GM12874 (cell line): Measurements from ENCODE around the gene PPIB.

ENCODE experiments used
- TF ChIP-seq, protein P1 (sequence below): IDR thresholded peaks from 2 replicates; pipeline ENCODE4 v1.5.1; 2011; ENCODE audit warnings: low read depth, mild to moderate bottlenecking, control low read depth, low read length, moderate library complexity; ENCODE audit not compliant: insufficient read depth

The PPIB gene

DNA sequence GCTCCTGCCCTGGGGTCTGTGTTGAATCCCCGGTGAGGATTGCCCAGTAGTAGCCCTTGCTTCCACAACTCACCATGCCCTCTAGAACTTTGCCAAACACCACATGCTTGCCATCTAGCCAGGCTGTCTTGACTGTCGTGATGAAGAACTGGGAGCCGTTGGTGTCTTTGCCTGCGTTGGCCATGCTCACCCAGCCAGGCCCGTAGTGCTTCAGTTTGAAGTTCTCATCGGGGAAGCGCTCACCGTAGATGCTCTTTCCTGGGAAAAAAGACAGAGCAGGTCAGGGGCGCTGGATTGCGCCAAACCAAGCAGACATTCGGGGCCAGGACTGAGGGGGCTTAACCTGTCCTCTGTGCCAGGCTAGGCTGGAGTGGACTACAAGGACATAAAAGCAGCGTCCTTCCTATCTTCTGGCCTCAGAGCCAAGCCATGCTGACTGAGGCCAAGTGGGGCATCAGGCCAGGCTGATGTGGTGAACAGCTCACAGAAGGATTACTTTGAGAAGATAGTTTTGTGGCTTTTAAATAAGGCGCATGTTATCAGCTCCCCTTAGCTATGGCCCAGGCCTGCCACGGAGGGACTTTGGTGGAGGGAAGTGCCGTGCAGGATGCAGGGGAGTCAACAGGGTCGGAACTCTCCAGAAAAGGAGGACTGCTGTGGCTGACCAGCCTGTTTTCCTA is 6.0 kb downstream of the PPIB start:
- TF ChIP-seq, protein P1, sequence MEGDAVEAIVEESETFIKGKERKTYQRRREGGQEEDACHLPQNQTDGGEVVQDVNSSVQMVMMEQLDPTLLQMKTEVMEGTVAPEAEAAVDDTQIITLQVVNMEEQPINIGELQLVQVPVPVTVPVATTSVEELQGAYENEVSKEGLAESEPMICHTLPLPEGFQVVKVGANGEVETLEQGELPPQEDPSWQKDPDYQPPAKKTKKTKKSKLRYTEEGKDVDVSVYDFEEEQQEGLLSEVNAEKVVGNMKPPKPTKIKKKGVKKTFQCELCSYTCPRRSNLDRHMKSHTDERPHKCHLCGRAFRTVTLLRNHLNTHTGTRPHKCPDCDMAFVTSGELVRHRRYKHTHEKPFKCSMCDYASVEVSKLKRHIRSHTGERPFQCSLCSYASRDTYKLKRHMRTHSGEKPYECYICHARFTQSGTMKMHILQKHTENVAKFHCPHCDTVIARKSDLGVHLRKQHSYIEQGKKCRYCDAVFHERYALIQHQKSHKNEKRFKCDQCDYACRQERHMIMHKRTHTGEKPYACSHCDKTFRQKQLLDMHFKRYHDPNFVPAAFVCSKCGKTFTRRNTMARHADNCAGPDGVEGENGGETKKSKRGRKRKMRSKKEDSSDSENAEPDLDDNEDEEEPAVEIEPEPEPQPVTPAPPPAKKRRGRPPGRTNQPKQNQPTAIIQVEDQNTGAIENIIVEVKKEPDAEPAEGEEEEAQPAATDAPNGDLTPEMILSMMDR = no peak

- TF ChIP-seq, protein P1 = no peak
Measured at GRCh38 chr15:64155802-64156651, 6.8 kb downstream of the PPIB start.

- TF ChIP-seq, protein P1 = peak; percentile 99
Measured at GRCh38 chr15:64153480-64154367, 9.1 kb downstream of the PPIB start.

DNA sequence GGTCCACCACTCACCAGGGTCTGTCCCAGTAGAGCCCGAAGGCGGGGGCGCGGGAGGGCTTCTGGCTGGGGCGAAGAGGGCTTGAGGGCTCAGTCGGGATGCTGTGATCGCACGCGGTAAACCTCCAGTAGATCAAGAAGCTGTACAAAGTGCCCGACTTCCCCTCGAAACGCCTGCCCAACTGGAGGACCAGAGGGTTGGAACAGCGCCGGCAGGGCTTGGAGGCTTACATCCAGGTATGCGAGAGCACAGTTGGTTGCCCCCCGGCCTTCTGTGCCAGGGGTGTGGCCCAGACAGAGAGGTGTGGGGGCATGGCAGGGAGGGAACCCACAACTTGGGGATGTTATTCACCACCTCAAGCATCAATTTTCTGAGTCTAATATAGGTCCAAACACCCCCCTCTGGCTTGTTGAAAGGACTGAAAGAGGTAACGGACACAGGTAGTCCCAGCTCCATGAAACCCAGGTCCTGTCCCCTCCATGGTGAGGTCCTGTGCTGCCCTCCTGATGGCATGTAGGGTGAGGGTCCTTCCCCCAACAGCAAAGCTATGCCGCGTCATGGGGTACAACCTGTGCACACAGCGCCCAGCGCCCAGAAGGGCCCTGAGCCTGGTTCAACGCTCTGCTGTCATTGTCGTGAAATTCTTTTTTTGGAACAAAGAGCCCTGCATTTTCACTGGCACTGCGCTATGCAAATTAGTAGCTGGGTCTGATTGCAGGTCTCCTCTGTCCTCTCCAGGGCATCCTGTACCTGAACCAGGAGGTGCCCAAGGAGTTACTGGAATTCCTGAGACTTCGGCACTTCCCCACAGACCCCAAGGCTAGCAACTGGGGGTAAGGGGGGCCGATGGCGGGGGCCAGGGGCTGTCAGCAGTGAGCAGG is 10.1 kb downstream of the PPIB start:
- TF ChIP-seq, protein P1 = no peak

GRCh38 chr15:64151727-64152506 is 10.9 kb downstream of the PPIB start, which contains the start of gene SNX22:
TSS of gene SNX22 (plus strand) at chr15:64151731. CDS start at chr15:64151776, 45 bp downstream.
- TF ChIP-seq, protein P1 = no peak

DNA sequence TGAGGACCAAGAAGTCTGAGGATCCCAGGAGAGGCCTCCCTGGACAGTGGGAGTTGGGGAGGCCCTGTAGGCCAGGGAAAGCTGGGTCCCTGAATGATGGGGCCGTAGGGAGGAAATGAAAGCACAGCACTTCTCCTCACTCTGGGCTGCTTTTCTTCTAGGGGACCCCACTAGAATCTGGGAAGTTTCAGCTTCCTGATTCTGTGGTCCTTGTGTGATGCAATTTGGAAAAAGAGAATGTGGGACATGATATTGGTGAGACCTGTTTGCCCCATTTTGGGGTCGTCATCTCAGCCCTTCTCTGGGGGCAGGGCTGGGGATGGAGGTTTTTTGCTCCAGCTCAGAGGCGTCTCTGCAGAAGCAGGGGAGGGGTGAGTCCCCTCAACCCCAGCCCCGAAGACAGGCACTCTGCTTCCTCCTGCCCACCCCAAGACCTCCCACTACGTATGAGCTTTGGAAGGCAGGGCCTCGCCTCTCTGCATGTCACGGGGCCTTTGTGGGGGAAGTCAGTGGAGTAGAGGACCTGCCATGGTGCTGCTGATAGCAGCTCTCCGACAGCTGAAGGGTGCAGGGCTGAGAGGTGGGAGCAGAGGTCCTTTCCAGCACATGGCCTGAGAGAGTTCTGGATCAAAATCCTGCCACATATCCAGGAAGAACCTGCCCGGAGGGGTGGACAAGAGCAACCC is 12.8 kb downstream of the PPIB start:
- TF ChIP-seq, protein P1 = no peak
